ENCODE measurements around the gene CDK8. TPM values are rescaled to one million over a fixed set of nuclear protein-coding genes. Genes with fewer than 3 reads are reported as not detected.

CDK8 gene
- polyA plus RNA-seq, 3 donors, result 3.0 to 10.9 (median 3.3) TPM

DNA sequence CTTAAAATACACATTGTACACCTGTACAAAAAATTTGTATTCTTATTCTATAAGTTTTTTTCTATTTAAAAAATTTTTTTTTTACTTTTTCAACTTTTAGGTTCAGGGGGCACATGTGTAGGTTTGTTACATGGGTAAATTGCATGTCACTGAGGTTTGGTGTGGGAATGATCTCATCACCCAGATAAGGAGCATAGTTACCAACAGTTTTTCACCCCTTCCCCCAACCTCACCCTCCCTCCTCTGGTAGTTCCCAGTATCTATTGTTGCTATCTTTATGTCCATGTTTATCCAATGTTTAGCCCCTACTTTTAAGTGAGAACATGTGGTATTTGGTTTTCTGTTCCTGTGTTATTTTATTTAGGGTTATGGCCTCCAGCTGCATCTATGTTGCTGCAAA lies 89.9 kb downstream of the CDK8 start:
- no peaks in the 10 kb centered on the region for H3K4me1 ChIP-seq (ENCODE audit: control insufficient read depth in 1 of 2, insufficient read depth in 2 of 2, low read length in 2 of 2)
- no peak overlapping the region for H3K4me3 ChIP-seq (replicated peaks in 1 of 3; ENCODE audit: low read depth in 2 of 3, low read length in 3 of 3)
- no peaks in the 10 kb centered on the region for H3K27me3 ChIP-seq (ENCODE audit: control insufficient read depth in 2 of 2, insufficient read depth in 2 of 2, low read length in 2 of 2)
- Mint-ChIP-seq H3K9me3 (no peaks in the 10 kb centered on the region), H3K4me1 (no peaks in the 10 kb centered on the region), H3K4me3 (no peak overlapping the region), H3K27me3 (ENCODE audit: low read depth in 3 of 3) (no peaks in the 10 kb centered on the region), H3K36me3 (peaks cover 7 to 14% of the 10 kb centered on the region in 2 donors), H3K27ac (no peak overlapping the region)
- TF ChIP-seq, protein P1, sequence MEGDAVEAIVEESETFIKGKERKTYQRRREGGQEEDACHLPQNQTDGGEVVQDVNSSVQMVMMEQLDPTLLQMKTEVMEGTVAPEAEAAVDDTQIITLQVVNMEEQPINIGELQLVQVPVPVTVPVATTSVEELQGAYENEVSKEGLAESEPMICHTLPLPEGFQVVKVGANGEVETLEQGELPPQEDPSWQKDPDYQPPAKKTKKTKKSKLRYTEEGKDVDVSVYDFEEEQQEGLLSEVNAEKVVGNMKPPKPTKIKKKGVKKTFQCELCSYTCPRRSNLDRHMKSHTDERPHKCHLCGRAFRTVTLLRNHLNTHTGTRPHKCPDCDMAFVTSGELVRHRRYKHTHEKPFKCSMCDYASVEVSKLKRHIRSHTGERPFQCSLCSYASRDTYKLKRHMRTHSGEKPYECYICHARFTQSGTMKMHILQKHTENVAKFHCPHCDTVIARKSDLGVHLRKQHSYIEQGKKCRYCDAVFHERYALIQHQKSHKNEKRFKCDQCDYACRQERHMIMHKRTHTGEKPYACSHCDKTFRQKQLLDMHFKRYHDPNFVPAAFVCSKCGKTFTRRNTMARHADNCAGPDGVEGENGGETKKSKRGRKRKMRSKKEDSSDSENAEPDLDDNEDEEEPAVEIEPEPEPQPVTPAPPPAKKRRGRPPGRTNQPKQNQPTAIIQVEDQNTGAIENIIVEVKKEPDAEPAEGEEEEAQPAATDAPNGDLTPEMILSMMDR (IDR thresholded peaks at IDR 0.05), result no peak
- H4K20me1 ChIP-seq (ENCODE audit: insufficient read depth, low read length), result no peaks in the 10 kb centered on the region
- no peak for DNase-seq
- H3K9ac ChIP-seq (ENCODE audit: insufficient read depth, low read length, poor library complexity, severe bottlenecking), result no peak overlapping the region
- no peak overlapping the region for H2AFZ ChIP-seq (ENCODE audit: insufficient read depth, low read depth, low read length, poor library complexity, severe bottlenecking)
- H3K27ac ChIP-seq (ENCODE audit: low read depth in 1 of 2, low read length in 2 of 2), result no peak overlapping the region
- intact Hi-C loops (cut with micrococcal nuclease), result no loop called here
- H3K4me2 ChIP-seq (replicated peaks; ENCODE audit: extremely low read depth, low read length, poor library complexity, severe bottlenecking), result no peak overlapping the region
- peaks cover 0 to 9% of the 10 kb centered on the region in 2 donors for H3K36me3 ChIP-seq (replicated peaks in 1 of 2; ENCODE audit: control insufficient read depth in 1 of 2, insufficient read depth in 2 of 2, low read length in 2 of 2)
- no peaks in the 10 kb centered on the region for H3K9me3 ChIP-seq (replicated peaks in 1 of 2; ENCODE audit: control insufficient read depth in 1 of 2, insufficient read depth in 1 of 2, low read length in 2 of 2)
- no peaks in the 10 kb centered on the region for H3K79me2 ChIP-seq (ENCODE audit: insufficient read depth, low read length)

DNA sequence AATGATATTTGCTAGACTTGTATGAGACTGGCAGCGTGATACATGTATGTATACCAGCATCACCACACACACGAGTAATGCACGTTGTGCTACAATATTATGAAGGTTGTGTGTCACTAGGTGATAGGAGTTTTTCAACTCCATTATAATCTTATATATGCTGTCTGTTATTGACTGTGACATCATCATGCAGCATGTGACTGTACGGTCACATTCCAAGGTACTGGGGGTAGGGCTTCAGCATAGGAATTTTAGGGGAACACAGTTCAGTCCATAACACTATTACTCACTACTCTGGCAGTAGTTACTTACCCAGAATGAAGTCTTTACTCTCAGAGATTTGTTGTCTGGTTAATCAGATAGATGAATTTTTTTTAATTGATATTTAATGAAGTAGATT lies 91.1 kb downstream of the CDK8 start:
- no peaks in the 10 kb centered on the region for H3K27me3 Mint-ChIP-seq (ENCODE audit: low read depth in 3 of 3)
- Histone ChIP-seq H3K79me2 (ENCODE audit: insufficient read depth, low read length) (no peaks in the 10 kb centered on the region), H3K27ac (ENCODE audit: low read depth in 1 of 2, low read length in 2 of 2) (no peak overlapping the region), H3K4me1 (ENCODE audit: control insufficient read depth in 1 of 2, insufficient read depth in 2 of 2, low read length in 2 of 2) (no peaks in the 10 kb centered on the region), H3K27me3 (ENCODE audit: control insufficient read depth in 2 of 2, insufficient read depth in 2 of 2, low read length in 2 of 2) (no peaks in the 10 kb centered on the region), H2AFZ (ENCODE audit: insufficient read depth, low read depth, low read length, poor library complexity, severe bottlenecking) (no peak overlapping the region), H3K36me3 (replicated peaks in 1 of 2; ENCODE audit: control insufficient read depth in 1 of 2, insufficient read depth in 2 of 2, low read length in 2 of 2) (peaks cover 3 to 16% of the 10 kb centered on the region in 2 donors), H3K9me3 (replicated peaks in 1 of 2; ENCODE audit: control insufficient read depth in 1 of 2, insufficient read depth in 1 of 2, low read length in 2 of 2) (no peaks in the 10 kb centered on the region), H4K20me1 (ENCODE audit: insufficient read depth, low read length) (no peaks in the 10 kb centered on the region), H3K9ac (ENCODE audit: insufficient read depth, low read length, poor library complexity, severe bottlenecking) (no peak overlapping the region), H3K4me2 (replicated peaks; ENCODE audit: extremely low read depth, low read length, poor library complexity, severe bottlenecking) (no peak overlapping the region), H3K4me3 (replicated peaks in 1 of 3; ENCODE audit: low read depth in 2 of 3, low read length in 3 of 3) (no peak overlapping the region)
- no peaks in the 10 kb centered on the region for H3K9me3 Mint-ChIP-seq
- no CpG with 5 or more reads among the region's 4 CpGs for WGBS (ENCODE audit: insufficient coverage)
- H3K4me1 Mint-ChIP-seq, result no peaks in the 10 kb centered on the region
- H3K4me3 Mint-ChIP-seq, result no peak overlapping the region
- TF ChIP-seq, protein P1 (IDR thresholded peaks at IDR 0.05), result no peak
- peaks cover 12 to 18% of the 10 kb centered on the region in 2 donors for H3K36me3 Mint-ChIP-seq
- no peak for DNase-seq
- intact Hi-C loops (cut with micrococcal nuclease), result no loop called here
- H3K27ac Mint-ChIP-seq, result no peak overlapping the region
